DMS 273 treated with DMSO at 0.1 percent for 48 hours (cell line): ENCODE data around the gene IGSF6.
"Not testable (repeated sequence)": the region's sequence is repeated elsewhere in the genome, so short reads cannot be mapped to it uniquely, and the experiment has no call there.

ENCODE experiments used
- DNase-seq: peaks from one replicate; lab custom pipeline; 2025; lab: John Stamatoyannopoulos, UW

The IGSF6 gene

GRCh38 chr16:21653571-21653970, 1.2 kb upstream of the IGSF6 start:
- DNase-seq, result no peak

- DNase-seq, result no peak
Observed at GRCh38 chr16:21651515-21651914, 893 bp downstream of the IGSF6 start.

DNA sequence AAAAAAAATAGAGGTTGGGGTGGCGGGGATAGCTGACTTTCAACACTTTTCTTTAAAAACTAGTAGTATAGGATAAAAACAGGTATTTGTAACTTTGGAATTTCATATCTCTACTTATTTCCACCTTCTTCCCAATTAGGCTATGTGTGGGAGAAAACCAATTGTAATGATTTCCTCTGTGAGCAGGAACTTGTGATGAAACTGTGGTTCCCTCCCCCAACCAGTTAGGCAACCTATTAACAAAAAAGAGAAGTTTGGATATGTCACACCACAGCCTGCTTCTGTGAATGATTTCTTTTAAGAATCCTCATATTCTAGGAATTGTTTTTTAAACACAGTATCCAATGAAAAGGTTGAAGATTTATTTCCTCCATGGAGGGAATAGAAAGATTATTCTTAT, 1.9 kb downstream of the IGSF6 start:
- no peak for DNase-seq

- not testable (repeated sequence) for DNase-seq
Observed at GRCh38 chr16:21649826-21650406, 2.5 kb downstream of the IGSF6 start.

GRCh38 chr16:21647562-21648164, 4.7 kb downstream of the IGSF6 start:
- DNase-seq, result no peak

GRCh38 chr16:21646721-21647561, 5.5 kb downstream of the IGSF6 start:
- DNase-seq, result no peak

- DNase-seq, result no peak
Observed at GRCh38 chr16:21646091-21646490, 6.3 kb downstream of the IGSF6 start.

- DNase-seq, result no peak
Observed at GRCh38 chr16:21645261-21645721, 7.1 kb downstream of the IGSF6 start.

DNA sequence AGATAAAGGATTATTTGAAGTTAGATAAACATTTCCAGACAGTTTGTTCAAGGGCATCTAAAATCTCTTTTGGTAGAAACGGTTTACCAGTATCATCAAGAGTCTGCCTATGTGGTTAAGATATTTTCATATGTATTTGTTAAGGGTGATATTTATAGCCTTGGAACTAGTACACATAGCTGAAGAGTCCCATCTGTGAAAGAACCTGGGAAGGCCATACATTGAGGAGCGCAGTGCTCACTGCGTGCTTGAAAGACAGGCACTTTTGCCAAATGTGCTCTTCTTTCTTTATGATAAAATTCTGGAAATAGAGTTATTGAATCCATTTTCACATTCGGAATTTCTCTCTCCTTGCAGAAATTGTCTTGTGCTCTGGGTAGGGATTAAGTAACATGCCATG, 7.7 kb downstream of the IGSF6 start:
- DNase-seq, result no peak

GRCh38 chr16:21643785-21644184, 8.6 kb downstream of the IGSF6 start:
- no peak for DNase-seq

DNA sequence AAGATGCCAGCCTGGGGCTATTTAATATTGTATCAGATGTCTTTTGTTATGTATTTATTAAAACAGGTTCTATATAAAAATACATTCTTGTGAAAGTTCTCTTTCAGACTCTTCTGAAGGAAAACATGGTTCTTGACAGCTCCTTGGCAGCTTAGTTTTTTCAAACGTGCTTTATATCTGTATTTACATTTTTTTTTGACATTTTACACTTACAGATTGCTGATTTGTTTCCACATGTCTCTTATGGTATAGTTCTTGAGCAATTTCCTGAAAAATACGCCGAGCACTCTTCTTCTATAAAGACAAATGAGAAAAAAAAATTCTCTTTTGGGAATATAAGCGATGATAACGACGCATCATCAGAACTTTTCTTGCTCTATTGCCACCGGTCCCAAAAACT, 9.5 kb downstream of the IGSF6 start:
- DNase-seq, result no peak

GRCh38 chr16:21641916-21642315, 10.5 kb downstream of the IGSF6 start:
- DNase-seq, result no peak

- DNase-seq, result no peak
Observed at GRCh38 chr16:21639493-21639892, 12.9 kb downstream of the IGSF6 start.

DNA sequence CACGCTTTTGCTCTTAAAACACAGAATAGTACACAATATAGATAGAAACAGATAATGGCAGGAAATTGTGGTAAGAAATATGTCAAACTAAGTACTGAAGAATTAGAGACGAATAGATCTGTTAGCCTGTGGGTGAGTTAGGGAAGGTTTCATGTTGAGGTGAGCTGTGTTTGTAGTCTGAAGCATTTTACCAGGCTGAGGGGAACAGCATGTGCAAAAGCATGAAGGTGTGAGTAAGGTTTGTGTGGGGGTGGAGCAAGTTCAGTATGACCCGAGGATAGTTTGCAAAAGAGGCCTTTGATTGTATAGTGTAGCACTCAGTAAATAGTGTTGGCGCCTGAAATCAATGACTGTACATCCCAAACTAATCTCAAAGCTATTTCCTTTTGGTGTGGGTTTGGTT, 13.8 kb downstream of the IGSF6 start:
- DNase-seq, result no peak

DNA sequence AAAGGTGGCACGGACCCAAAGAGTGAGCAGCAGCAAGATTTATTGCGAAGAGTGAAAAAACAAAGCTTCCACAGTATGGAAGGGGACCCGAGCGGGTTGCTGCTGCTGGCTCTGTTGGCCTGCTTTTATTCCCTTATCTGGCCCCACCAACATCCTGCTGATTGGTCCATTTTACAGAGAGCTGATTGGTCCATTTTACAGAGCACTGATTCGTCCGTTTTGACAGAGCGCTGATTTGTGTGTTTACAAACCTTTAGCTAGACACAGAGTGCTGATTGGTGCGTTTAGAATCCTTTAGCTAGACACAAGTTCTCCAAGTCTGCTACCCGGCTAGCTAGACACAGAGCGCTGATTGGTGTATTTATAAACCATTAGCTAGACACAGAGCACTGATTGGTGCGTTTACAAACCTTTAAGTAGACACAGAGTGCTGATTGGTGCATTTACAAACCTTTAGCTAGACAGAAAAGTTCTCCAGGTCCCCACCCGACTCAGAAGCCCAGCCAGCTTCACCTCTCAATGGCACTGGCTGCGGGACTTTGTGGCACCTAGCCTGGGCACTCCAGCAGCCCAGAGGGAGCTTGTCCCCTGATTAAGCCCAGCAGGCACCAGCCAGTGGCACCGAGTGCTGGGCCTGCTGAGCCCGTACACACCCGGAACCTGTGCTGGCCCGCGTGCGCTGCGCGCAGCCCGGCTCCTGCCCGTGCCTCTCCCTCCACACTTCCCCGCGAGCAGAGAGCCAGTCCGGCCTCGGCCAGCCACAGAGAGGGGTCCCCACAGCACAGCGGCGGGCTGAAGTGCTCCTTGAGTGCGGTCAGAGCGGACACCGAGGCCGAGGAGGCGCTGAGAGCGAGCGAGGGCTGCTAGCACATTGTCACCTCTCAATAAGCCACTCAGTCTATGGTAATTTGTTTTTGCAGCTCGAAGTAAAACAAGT, 15.1 kb downstream of the IGSF6 start:
- no peak for DNase-seq

GRCh38 chr16:21635694-21636093, 16.7 kb downstream of the IGSF6 start:
- DNase-seq, result not testable (repeated sequence)

- DNase-seq, result no peak
Observed at GRCh38 chr16:21634216-21634615, 18.2 kb downstream of the IGSF6 start.

GRCh38 chr16:21631951-21632575, 20.3 kb downstream of the IGSF6 start:
- not testable (repeated sequence) for DNase-seq

- not testable (repeated sequence) for DNase-seq
Observed at GRCh38 chr16:21631376-21631775, 21.0 kb downstream of the IGSF6 start.

GRCh38 chr16:21630866-21631265, 21.5 kb downstream of the IGSF6 start:
- not testable (repeated sequence) for DNase-seq
